ENCODE measurements around the gene ALDH1B1.

ALDH1B1 gene

GRCh38 chr9:38417003-38417945 lies 24.8 kb downstream of the ALDH1B1 start:
- peak; percentile 52 for DNase-seq (ENCODE audit: extremely low spot score)
- TF ChIP-seq, protein P1, sequence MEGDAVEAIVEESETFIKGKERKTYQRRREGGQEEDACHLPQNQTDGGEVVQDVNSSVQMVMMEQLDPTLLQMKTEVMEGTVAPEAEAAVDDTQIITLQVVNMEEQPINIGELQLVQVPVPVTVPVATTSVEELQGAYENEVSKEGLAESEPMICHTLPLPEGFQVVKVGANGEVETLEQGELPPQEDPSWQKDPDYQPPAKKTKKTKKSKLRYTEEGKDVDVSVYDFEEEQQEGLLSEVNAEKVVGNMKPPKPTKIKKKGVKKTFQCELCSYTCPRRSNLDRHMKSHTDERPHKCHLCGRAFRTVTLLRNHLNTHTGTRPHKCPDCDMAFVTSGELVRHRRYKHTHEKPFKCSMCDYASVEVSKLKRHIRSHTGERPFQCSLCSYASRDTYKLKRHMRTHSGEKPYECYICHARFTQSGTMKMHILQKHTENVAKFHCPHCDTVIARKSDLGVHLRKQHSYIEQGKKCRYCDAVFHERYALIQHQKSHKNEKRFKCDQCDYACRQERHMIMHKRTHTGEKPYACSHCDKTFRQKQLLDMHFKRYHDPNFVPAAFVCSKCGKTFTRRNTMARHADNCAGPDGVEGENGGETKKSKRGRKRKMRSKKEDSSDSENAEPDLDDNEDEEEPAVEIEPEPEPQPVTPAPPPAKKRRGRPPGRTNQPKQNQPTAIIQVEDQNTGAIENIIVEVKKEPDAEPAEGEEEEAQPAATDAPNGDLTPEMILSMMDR (IDR thresholded peaks at IDR 0.05; ENCODE audit: control extremely low read depth, extremely low read depth, low read depth, missing control alignments) = peak; percentile 64
- POLR2A ChIA-PET = no interaction called here
- CTCF ChIA-PET = interaction anchor here (0.7 to 5.4 kb wide), 16 partner anchors 10 to 394 kb away, joined by 3 to 38 read pairs (median 3); partner anchors contain the start of gene ALDH1B1

DNA sequence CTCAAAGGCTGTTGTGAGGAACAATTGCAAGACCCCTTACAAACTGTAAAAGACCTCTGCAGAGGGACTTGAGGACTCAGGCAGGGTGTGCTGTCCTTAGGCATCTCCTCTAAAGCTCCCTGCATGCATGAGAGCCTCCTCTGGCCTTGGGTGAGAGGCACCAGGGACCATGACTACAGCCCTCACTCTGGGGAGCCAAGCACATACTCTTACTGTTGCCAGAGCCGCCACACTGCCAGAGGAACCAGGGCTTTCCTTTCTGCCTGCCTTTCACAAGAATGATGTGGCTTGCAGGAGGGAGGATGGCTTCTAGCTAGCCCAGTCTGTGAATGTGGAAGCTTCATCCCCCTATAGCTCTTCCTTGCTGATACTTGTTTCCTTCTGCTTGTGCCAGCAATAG lies 25.9 kb downstream of the ALDH1B1 start:
- TF ChIP-seq, protein P1 (IDR thresholded peaks at IDR 0.05; ENCODE audit: control extremely low read depth, extremely low read depth, low read depth, missing control alignments) = no peak
- ChIA-PET CTCF (interaction anchor here (1.3 to 5.4 kb wide), 6 partner anchors 11 to 318 kb away, joined by 3 to 38 read pairs (median 16); no protein-coding TSS in a partner anchor), POLR2A (no interaction called here)
- DNase-seq (ENCODE audit: extremely low spot score) = no peak

- DNase-seq (ENCODE audit: extremely low spot score) = no peak
- TF ChIP-seq, protein P1 (IDR thresholded peaks at IDR 0.05; ENCODE audit: control extremely low read depth, extremely low read depth, low read depth, missing control alignments) = no peak
- CTCF ChIA-PET = interaction anchor here (1.1 to 5.4 kb wide), 6 partner anchors 8 to 23 kb away, joined by 3 to 38 read pairs (median 12); no protein-coding TSS in a partner anchor
- POLR2A ChIA-PET = no interaction called here
These were observed 26.7 kb downstream of the ALDH1B1 start for GRCh38 chr9:38419181-38419580.

- no peak for DNase-seq (ENCODE audit: extremely low spot score)
- ChIA-PET POLR2A (no interaction called here), CTCF (interaction anchor here (1.3 kb wide), 1 partner anchor 21 kb away, joined by 4 read pairs; no protein-coding TSS in a partner anchor)
- TF ChIP-seq, protein P1 (IDR thresholded peaks at IDR 0.05; ENCODE audit: control extremely low read depth, extremely low read depth, low read depth, missing control alignments) = no peak
These were observed 29.2 kb downstream of the ALDH1B1 start for GRCh38 chr9:38421498-38422211.

- DNase-seq (ENCODE audit: extremely low spot score) = no peak
- CTCF ChIA-PET = interaction anchor here (0.8 kb wide), 1 partner anchor 21 kb away, joined by 3 read pairs; no protein-coding TSS in a partner anchor
- TF ChIP-seq, protein P1 (IDR thresholded peaks at IDR 0.05; ENCODE audit: control extremely low read depth, extremely low read depth, low read depth, missing control alignments) = no peak
- POLR2A ChIA-PET = no interaction called here
These were observed 30.2 kb downstream of the ALDH1B1 start for GRCh38 chr9:38422555-38423260.
